Epithelial cell of esophagus (primary cell): ENCODE data around the gene ADGRG7.

Source experiments
- DNase-seq: peaks from one replicate; pipeline ENCODE4 v3.0.0; 2010; ENCODE audit warnings: low read depth
- H3K4me3 ChIP-seq: 2 replicates; pipeline ENCODE4 v1.5.1; 2011; ENCODE audit warnings: mild to moderate bottlenecking, low read length, control low read depth
- TF ChIP-seq, protein P1 (sequence below): IDR thresholded peaks from 2 replicates; pipeline ENCODE4 v1.5.1; 2011; ENCODE audit warnings: low read depth, mild to moderate bottlenecking, low read length, control low read depth, inconsistent platforms; ENCODE audit not compliant: insufficient read depth; ENCODE audit errors: missing control alignments

ADGRG7 gene

DNA sequence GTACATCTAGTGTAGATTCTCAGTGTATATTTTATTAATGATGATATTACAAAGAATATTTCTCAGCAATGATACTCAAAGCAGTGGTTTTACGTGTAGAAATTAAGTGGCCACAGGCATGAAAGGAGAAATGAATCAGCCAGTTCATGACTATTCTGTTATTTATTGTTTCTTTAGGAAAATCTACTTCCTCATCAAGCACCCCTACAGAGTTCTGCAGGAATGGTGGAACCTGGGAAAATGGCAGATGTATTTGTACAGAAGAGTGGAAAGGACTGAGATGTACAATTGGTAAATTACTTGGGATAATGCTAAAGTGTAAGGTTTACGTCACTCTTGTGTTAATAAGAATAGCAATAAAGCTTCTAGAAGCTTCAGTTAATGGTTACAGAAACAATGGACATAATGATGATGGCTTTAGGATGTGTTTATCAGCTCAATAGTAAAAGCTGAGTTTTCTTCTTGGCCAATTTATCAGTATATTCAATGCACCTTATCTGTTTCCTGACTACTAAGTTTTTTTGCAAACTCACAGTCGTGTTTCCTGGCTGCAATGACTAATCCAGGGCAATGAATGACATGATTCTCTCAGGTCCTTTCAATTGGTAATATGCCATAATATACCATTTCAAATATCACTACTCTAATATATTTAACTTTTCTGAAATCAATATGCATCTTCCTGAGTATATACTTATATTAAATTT is 20.2 kb downstream of the ADGRG7 start:
- DNase-seq, result peak; percentile 49
- TF ChIP-seq, protein P1, sequence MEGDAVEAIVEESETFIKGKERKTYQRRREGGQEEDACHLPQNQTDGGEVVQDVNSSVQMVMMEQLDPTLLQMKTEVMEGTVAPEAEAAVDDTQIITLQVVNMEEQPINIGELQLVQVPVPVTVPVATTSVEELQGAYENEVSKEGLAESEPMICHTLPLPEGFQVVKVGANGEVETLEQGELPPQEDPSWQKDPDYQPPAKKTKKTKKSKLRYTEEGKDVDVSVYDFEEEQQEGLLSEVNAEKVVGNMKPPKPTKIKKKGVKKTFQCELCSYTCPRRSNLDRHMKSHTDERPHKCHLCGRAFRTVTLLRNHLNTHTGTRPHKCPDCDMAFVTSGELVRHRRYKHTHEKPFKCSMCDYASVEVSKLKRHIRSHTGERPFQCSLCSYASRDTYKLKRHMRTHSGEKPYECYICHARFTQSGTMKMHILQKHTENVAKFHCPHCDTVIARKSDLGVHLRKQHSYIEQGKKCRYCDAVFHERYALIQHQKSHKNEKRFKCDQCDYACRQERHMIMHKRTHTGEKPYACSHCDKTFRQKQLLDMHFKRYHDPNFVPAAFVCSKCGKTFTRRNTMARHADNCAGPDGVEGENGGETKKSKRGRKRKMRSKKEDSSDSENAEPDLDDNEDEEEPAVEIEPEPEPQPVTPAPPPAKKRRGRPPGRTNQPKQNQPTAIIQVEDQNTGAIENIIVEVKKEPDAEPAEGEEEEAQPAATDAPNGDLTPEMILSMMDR, result no peak
- H3K4me3 ChIP-seq, result no peak overlapping the region

DNA sequence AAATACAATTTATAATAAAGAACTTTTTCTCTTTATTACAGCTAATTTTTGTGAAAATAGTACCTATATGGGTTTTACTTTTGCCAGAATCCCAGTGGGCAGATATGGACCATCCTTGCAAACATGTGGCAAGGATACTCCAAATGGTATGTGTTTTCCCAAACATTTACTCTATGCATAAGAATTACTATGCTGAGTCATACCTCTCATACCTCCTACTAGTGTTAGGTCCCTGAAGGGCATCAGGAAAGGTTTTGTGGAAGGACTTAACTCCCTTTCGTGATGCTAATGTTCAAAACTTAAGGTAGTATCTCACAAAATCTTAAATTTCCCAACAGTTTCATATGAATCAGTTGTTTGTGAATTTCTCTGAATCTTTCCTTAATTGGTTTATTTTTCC is 21.3 kb downstream of the ADGRG7 start:
- no peak overlapping the region for H3K4me3 ChIP-seq
- TF ChIP-seq, protein P1, result no peak
- peak; percentile 33 for DNase-seq

DNA sequence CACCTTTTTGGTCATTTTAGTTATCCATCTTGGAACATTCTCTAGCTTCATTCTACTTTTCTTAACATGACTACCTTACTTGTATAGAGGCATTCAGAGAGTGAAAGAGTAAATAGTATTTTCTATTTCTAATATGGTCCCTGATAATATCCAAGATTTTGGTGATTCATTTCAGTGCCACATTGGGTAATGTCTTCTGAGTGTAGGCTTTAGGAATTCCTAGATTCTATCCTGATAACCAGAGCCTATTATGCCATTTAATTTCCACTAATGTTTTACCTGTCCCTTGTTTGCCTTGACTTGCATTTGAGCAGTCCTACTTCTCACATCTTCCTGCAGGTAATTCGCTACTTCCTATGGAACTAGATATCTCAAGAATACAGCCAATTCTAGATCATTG is 21.8 kb downstream of the ADGRG7 start:
- DNase-seq, result peak; percentile 40
- TF ChIP-seq, protein P1, result no peak
- H3K4me3 ChIP-seq, result no peak overlapping the region

GRCh38 chr3:100634493-100635272 is 25.3 kb downstream of the ADGRG7 start:
- TF ChIP-seq, protein P1, result peak; percentile 29
- no peak overlapping the region for H3K4me3 ChIP-seq
- DNase-seq, result peak; percentile 77

DNA sequence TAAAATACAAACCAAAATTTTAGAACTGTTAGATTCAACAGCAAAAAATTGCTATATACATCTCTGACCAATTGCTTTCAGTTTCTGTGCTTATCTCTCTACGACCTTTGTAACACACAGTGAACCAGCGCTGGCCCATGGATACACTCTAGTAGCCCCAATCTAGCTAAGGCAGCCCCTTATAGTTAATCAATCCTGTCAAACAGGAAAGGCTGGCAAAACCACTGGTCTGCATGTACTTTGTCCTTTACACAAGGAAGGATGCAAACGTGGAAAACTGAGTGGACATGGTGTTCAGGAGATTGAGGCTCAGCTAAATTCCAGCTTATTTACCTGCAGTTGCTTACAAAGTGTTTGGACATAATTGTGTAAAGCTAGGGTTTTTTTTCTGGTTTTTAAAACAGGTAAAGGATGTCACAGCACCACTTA is 25.9 kb downstream of the ADGRG7 start:
- DNase-seq, result no peak
- no peak overlapping the region for H3K4me3 ChIP-seq
- TF ChIP-seq, protein P1, result no peak

- no peak overlapping the region for H3K4me3 ChIP-seq
- TF ChIP-seq, protein P1, result no peak
- peak; percentile 17 for DNase-seq
Observed at GRCh38 chr3:100637197-100637631, 27.8 kb downstream of the ADGRG7 start.
